HG03460 (cell line): ENCODE measurements around the gene RTP2.

ENCODE experiments used
- ATAC-seq: cut with Tn5 transposase; IDR thresholded peaks from one replicate; pipeline ENCODE4 v1.9.1; 2021; ENCODE audit not compliant: unreplicated experiment

RTP2 gene

DNA sequence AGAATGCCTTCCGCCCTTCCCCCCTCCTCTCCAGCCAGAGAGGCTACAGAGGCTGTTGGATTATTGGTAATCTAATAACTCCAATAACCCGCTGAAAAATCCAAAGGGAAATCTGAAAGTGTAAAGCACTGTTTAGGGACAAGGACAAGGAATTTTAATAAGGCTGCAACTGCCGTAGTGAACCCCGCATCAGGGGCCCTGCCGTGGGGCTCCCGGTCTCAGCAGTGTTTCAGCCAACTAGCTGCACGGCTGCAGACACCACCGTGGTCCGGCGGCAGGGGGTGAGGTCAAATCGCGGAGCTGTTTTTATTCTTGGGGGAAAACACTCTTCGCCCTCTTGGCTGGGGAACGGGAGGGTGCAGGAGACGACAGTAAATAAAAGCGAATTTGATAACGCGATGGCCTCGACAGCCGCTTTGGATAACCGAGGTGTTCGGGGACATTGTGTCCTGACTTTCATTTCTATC is 36.8 kb upstream of the RTP2 start:
- ATAC-seq, result no peak

DNA sequence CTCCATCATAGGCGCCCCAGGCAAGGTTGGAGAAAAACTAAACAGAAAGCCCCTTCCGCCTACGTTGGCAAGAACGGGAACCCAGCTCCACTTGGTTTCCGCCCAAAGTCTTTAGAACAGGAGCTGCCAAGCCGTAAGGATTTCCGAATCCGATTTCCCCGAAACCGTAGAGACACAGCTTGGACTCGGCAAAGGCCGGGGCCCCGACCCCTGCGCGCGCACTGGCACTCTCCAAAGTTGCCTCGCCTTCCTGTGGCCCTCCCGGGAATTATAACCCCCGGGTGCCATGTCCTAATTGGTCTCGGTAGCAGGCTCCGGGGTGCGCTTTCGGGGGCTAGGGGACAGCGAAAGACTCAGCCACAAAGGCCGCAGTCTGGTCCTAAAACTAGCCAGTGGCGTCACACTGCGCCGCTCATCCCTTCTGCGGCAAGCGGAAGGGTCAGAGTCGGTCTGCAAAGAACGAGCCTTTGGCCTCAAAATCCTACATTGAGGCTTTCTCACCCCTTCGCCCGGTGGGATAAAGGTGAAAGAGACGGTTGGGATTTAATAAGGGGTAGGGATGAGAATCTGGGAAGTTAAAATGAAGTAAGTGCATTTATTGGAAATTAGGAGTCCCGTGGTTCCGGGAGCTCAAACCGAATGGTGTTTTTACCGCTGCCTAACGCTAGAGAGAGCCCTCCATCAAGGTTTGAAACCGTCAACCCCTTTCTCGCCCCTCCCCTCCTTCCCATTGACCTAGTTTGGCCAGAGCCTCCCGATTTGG is 36.2 kb upstream of the RTP2 start:
- ATAC-seq, result peak; percentile 51

DNA sequence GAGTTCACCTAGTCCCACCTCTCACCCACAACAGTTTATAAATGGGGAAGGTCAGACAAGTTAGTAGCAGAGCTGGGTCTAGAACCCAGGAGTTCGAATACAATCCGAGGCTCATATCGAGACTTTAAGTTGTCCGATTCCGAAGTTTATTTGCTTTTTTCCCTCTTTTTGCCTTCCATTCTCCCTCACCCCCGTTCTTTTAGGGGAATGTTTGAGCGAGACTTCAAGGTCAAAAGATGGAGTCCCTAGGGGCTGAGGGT is 35.6 kb upstream of the RTP2 start:
- ATAC-seq, result no peak

DNA sequence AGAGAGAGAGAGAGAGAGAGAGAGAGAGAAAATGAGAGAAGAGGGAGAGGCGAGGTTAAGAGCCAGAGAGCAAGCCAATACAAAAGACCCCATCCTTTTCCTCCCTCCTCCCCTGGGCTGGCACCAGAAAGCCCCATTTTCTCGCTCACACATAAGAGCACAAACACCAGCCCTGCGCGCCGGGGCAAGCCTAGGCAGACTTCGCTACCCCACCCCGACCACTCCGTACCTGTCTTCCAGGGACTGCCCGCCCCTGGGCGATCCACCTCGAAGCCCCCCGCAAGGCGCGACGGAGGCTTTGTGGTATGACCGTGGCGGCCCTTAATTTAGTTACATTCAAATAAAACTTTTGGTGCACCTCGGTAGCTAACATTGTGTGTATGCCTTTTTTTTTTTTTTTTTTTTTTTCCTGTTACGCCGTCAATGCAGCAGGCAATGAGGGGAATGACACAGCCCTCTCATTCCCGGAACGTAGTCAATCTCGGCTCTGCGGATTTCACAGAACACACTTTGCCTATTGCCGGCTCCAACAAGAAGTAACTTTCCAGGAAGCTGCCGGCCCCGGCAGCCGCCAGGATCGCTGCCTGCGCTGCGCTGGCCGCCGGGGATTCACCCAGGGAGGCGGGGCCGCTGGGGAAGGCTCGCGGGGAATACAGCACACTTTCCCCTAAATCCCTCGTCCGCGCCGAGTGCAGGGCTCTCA is 35.2 kb upstream of the RTP2 start:
- ATAC-seq, result no peak

DNA sequence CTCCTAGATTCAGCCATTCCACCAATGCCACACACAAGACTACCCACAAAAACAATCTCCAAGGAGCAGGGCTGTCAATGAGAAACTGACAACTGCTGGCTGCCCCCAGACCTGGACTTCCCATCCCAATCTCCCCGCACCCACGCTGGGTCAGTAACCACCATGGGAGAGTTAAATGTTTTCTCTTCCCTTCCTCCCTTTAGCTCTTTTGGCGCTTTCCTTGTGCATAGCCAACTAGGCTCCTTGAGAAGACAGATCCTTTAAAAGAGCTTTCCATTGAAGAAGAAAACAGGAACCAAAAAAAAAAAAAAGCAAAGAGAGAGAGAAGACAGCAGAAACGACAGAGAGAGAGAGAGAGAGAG is 34.6 kb upstream of the RTP2 start:
- no peak for ATAC-seq

DNA sequence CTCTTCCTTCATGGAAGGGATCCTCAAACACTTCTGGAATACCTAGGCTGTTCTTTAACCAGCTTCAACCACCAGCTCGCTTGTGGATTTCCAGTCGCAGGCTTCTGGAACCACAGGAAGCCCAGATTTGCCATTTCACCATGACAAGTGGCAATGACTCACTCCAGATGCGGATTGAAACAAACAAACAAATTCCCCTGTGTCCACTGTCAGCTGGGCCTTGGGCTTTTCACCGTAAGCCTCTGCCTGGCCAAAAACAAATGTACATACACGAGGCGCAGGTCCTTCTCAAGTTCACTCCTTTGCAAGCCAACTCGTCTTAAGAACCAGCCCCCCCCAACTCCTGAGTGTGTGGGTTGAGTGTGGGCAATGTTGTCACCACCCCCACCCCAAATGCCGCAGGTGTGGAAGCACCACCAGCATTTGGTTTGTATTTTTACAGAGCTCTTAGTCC is 34.1 kb upstream of the RTP2 start:
- ATAC-seq, result no peak

DNA sequence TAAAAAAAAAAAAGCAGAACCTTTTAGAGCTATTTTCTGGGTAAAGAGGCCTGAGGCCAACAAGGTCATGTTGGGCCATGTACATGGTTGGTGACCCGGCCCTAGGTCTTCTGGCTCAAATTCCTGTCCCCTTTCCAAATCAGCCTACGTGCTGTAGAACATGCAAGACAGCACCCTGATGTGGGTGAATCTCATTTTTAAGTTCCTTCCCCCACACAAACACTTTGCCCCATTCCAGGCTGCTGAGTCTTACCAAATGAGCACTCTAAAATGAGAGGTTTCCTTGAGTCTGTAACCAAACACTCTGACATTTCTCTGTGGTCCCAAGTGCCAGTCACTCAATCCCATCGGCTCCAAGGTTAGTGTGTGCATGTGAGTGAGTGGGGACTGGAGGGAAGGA is 33.5 kb upstream of the RTP2 start:
- ATAC-seq, result no peak

DNA sequence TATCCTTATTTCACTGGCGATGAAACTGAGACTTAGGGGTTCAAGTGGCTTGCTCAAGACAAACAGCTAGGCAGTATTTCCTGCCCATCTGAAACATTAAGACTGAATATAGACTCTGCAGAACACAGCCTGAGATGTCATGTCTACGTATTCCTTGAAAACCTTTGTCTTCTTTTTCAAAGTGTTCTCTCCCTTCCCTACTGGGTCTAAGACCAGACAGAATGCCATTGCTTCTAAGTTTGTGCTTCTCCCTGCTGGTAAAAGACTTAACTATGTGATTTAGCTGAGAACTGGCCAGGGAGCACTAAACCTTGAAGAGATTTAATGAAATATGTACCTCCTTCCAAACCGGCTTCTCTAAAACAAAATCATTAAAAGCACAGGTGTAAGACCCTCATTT is 33.0 kb upstream of the RTP2 start:
- ATAC-seq, result no peak

DNA sequence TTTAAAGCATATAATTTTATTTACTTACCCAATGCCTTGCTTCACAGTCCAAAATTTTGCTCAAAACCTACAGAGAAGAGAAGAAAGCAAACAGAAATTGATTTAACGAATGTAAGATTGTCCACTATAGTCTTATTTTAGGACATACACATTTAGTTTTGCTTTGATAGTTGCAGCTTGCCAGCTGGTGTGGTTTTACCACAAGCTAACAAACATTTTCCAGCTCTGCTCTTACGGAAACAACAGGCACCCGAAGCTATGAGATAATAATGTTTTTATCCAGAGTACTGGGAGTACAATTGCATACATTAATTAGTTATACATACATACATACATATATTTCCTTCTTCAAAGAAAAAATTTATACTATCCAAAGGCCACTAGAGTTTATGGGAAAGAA is 32.5 kb upstream of the RTP2 start:
- ATAC-seq, result no peak

DNA sequence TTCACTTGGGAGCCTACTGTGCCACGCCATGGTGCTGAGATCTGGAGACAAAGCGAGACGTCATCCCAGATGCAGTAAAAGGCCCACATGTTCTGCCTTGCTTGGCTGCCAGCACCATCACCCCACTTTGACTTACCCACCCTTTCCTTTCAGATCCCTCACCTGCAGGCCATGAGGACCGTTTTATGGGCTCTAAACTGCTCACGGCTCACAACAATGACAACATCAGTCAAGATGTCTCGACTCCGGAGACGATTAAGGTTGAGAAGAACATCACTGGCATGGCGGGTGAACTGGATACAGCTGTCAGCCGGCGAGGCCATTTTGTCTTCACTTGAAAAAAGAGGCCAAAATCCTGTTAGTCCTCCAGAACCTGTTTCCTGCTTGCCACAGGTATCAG is 31.0 kb upstream of the RTP2 start:
- no peak for ATAC-seq

DNA sequence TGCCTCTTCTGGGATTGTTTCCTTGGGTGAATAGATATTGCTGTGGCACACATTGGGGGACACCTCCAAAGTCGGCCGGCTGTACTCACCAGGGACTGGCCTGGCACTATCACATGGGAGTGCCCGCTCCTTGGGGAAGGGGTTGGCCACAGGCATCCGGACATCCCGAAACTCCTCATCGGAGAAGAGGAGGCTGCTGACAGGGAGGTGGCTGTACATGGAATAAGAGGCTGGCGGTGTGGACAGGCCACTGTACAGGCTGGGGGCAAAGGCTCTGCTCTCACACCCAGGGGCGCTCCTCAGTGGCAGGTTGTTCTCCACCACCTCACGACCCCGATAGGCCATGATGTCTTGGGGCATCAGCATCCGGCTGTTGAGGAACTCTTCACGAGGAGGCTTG is 27.2 kb upstream of the RTP2 start:
- no peak for ATAC-seq

DNA sequence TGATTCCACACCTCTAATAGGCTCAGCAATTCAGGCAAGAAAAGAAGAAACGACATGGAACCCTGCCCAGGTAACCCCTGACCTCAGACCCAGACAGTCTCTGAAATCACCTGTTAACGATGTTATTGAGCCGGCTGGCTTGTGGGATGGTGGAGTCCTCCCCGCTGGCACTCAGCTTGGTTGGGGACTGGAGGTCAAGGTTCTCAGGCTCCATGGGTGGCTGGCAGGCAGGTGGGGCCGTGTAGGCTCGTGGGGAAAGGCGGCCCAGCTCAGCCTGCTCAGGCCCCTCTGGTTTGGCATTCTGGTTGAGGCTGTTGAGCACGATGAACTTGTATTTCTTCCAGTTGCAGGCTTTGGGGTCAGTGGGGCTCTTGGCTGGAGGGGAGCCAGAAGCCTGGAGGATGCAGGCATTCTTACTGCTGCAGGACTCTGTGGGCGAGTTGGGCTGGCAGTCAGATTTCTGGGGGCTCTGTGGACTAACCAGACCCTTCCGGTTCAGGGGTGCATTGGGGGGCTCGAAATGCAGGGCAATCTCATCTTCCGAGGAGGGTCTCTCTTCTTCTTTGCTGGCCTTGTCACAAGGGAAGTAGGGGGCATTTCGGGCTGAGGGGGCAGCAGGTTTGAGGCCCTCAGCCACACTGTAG is 26.7 kb upstream of the RTP2 start:
- ATAC-seq, result no peak

DNA sequence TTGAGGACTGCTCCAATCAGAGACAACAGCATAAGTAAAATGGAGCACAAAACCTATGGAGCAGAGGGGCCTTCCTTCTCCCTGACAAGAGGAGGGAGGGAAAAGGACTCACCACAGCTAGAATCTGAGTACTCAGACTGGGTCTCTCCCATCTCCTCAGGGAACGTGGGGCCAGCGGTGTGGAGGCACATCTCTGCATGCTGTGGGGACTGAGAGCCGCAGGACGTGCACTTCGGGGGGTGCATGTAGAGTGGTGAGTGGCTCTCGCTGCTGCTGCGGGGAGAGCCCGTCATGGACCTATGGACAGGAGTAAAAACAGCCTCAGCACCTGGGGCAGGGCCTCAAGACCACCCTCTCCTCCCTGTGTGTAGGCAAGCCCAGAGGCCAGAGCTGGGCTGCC is 25.9 kb upstream of the RTP2 start:
- no peak for ATAC-seq

DNA sequence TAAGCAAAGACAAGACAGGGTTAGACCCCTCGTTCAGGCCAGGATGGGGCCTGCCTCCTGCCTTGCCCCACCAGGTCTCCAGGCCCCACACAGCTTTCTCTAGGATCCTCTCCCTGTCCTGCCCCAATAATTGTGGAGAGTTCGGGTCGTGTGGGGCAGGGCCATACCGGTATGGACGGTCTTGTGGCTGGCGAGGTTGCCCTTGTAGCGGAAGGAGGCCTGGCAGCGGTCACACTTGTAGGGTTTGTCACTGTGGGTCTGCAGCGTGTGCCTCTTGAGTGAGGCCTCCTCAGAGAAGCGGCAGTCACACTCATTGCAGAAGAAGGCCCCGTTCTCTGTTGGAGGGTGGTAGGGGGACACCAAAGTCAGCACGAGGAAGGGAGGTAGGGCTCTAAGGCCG is 24.2 kb upstream of the RTP2 start:
- ATAC-seq, result no peak

DNA sequence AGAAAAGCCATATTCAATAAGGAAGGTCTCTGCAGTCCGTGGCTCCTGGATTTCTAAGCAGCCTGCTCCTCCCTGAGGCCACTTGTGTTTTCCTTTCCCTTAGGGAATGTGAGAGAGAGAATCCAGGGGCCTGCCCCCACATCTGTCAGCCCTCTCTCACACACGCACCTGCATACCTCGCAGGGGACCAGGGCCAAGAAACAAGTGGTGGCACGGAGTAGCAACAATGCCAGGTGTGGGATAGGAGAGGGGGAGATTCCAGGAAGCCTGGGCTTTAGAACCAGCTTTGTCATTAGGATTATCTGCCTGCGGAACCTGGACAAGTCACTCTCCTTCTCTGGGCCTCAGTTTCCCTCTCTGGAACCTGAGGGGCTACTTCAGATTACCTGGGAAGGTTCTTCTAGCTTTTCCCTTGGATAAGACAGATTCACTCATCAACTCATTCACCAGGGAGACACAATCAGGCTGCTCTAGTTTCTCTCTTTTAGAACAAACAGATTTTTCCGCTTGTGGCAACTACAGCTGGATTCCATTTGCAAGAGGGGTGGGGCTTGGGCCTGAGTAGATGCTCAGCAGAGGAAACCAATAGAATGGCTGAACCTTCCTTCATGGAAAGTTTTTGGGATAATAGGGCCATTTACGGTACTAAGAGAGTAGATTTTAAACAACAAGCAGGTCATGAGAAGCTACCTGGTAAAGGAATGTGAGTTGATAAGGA is 23.5 kb upstream of the RTP2 start:
- ATAC-seq, result no peak

DNA sequence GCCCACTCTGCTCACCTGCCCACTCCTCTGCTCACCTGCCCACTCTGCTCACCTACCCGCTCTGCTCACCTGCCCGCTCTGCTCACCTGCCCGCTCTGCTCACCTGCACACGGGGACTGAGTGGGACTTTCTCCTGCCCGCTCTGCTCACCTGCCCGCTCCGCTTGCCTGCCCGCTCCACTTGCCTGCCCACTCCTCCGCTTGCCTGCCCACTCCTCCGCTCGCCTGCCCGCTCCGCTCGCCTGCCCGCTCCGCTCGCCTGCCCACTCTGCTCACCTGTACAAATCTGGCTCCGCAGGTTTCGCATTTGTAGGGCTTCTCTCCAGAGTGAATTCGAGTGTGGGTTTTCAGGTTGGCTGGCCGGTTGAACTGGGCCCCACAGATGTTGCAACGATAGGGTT is 22.9 kb upstream of the RTP2 start:
- no peak for ATAC-seq

DNA sequence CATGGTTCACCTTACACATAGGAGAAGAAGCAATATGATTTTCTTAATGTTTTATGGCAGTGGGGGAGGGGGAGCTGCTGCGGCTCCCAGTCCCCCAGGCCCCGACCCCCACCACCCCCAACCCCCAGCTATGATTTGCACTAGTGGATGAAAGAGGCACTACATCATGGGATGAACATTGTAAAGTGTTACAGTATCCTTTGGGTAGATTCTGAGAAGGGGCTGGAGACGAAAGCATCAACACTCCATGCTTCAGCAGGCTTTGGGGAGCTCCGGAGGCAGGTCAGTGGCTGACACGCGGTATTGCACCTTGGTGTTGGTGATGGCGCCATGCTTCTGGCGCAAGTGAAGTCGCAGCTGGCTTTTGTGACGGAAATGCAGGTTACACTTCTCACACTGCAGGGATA is 19.9 kb upstream of the RTP2 start:
- ATAC-seq, result no peak

DNA sequence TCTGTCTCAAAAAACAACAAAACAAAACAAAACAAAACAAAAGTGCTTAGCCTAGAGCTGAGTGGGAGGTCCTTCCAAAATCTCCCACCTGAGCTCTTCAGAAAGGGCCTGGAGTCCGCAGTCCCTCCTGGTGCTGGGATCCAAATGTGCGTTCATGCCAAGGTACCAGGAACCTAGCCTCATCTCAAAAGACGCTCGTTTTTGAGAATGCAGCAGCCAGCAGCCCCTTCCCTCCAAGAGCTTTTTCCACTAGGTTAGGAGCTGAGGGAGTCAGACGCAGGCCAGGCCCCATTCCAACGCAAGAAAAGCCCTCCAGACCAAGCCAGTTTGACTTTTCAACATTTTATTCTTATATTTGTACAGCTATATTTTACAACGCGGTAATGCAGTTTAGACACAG is 18.7 kb upstream of the RTP2 start:
- no peak for ATAC-seq

DNA sequence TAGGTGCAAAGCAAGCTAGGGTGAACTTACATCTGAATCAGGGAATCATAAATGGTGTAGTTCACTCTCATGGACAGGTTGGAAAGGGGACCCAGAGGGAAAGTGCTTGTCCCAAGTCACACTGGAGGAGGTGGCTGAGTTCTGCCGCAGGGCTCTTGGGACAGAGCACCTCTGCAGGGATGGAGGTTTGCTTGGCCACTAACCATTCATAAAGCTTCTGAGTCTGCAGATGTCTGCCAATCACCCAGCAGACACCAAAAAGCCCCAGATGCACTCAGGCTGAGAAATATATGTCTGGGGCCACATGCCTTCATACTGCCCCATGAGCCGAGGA is 17.9 kb upstream of the RTP2 start:
- no peak for ATAC-seq

DNA sequence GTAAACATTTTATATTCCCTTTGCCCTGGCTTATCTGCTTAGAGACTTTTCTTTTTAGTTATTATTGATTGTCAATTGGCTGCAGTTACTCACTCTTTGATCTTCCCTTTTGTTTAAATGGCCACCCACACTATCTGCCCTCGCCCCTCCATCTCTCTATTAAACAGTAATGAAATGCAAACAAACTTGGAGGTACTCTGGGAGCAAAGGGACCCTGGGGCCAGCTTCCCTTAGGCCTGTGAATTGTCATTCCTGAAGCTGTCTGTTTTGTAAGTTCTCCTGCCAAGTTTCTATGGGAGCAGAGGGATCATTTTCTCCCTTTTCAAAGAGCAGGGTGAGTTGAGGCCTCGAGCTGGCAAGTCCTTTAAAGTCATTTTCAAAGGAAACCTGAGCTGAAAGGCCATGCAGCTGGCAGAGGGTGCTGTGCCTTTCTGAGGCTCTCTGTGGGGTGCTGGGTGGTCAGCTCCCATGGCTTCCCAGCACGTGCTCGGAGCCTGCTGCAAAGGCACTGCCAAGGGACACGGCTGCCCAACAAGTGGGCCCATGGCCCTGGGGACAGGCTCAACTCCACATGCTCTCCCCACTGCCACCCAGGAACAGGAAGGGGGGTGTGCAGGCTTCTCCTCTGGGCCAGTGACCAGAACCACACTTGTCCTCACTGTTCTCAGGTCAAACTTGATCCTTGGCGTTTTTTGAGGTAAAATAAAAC is 17.4 kb upstream of the RTP2 start:
- ATAC-seq, result no peak

DNA sequence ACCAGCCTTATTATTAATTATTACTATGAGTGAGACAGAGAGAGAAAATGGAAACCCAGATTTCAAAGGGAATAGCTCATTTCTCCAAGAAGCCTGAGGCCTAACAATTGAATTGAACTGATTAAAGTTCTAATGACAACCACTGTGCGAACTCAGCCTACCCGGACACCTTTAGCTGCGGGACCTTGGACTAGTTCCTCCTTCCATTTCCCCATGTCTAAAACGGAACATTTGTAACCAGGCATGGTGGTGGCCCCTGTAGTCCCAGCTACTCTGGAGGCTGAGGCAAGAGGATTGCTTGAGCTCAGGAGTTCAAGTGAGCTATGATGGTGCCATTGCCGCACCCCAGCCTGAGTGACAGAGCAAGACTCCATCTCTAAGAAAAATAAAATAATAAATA is 16.4 kb upstream of the RTP2 start:
- ATAC-seq, result no peak
